ENCODE data around the gene ATG14. TPM values are rescaled to one million over a fixed set of nuclear protein-coding genes. Genes with fewer than 3 reads are reported as not detected.

ATG14 gene
- total RNA-seq, 1 donor from 2014 or later, result 15.7 TPM

Other genes starting within 250 kb of the ATG14 start
- gene DLGAP5, start 220.2 kb downstream of the ATG14 start, total RNA-seq, result 11.6 and 78.0 TPM in 2 replicates
- 25.2 and 25.7 TPM in 2 replicates for gene FBXO34, start 140.4 kb downstream of the ATG14 start, total RNA-seq
- not detected in 2 replicates for gene TBPL2, start 28.8 kb upstream of the ATG14 start, total RNA-seq
- gene KTN1, start 168.4 kb upstream of the ATG14 start, total RNA-seq, result 193 and 339 TPM in 2 replicates

Measured in dermis blood vessel endothelial cell (primary cell).